Measurements from ENCODE around the gene SERTAD2. TPM values are rescaled to one million over a fixed set of nuclear protein-coding genes. Genes with fewer than 3 reads are reported as not detected.

SERTAD2 gene
- total RNA-seq, 1 experiment from 2014 or later = 19.8 TPM

DNA sequence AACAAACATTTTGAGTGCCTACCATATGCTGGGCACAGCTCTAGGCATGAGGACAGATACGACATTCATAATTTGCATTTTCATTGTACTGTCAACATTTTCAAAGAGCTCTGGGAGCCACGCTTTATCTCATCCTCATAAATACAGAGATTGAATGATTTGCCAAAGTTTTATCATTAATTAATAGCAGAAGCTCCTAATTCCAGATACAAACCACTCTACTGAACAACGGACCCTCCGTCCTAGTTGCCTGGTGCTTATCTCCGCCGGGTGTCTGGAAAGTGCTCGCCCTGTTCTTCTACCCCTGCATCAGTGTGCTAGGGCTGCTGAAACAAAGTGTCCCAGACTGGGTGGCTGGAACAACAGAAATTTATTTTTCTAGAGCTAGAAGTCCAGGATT, 23.8 kb downstream of the SERTAD2 start:
- H3K36me3 ChIP-seq (ENCODE audit: low read depth, low read length) = peaks cover 29% of the 10 kb centered on the region
- H3K9ac ChIP-seq (ENCODE audit: low read length) = no peak overlapping the region
- ChIA-PET POLR2A (ENCODE audit: unreplicated experiment) (no interaction called here), CTCF (no interaction called here)
- H3F3A ChIP-seq (ENCODE audit: low read length, unreplicated experiment) = no peaks in the 10 kb centered on the region
- TF ChIP-seq EZH2phosphoT487 (IDR thresholded peaks at IDR 0.05; ENCODE audit: borderline replicate concordance, low read length) = no peak
- no peak for TF ChIP-seq EZH2 (IDR thresholded peaks at IDR 0.05; ENCODE audit: low read length, unreplicated experiment)
- TF ChIP-seq, protein P1, sequence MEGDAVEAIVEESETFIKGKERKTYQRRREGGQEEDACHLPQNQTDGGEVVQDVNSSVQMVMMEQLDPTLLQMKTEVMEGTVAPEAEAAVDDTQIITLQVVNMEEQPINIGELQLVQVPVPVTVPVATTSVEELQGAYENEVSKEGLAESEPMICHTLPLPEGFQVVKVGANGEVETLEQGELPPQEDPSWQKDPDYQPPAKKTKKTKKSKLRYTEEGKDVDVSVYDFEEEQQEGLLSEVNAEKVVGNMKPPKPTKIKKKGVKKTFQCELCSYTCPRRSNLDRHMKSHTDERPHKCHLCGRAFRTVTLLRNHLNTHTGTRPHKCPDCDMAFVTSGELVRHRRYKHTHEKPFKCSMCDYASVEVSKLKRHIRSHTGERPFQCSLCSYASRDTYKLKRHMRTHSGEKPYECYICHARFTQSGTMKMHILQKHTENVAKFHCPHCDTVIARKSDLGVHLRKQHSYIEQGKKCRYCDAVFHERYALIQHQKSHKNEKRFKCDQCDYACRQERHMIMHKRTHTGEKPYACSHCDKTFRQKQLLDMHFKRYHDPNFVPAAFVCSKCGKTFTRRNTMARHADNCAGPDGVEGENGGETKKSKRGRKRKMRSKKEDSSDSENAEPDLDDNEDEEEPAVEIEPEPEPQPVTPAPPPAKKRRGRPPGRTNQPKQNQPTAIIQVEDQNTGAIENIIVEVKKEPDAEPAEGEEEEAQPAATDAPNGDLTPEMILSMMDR (conservative IDR thresholded peaks at IDR 0.05; ENCODE audit: low read depth, low read length) = no peak
- BruUV-seq (replicated peaks) = no TSS peak
- H3K27me3 ChIP-seq (ENCODE audit: low read length) = no peaks in the 10 kb centered on the region
- H2AFZ ChIP-seq (ENCODE audit: low read length) = no peak overlapping the region
- intact Hi-C loops (cut with micrococcal nuclease) = no loop called here
- H3K27ac ChIP-seq (ENCODE audit: low read length) = no peak overlapping the region
- H3K4me3 ChIP-seq (ENCODE audit: low read length) = no peak overlapping the region
- no peak overlapping the region for H3K4me2 ChIP-seq (ENCODE audit: low read length)
- H3K9me3 ChIP-seq (ENCODE audit: low read length) = no peaks in the 10 kb centered on the region
- no peaks in the 10 kb centered on the region for H3K9me2 ChIP-seq (replicated peaks; ENCODE audit: low read length)
- H3K4me1 ChIP-seq (ENCODE audit: insufficient read depth, low read length) = no peaks in the 10 kb centered on the region
- peaks cover 25% of the 10 kb centered on the region for H3K79me2 ChIP-seq (ENCODE audit: low read length)
- ATAC-seq (no peak), DNase-seq (no peak)
- peaks cover 7% of the 10 kb centered on the region for H4K20me1 ChIP-seq (ENCODE audit: low read length)

DNA sequence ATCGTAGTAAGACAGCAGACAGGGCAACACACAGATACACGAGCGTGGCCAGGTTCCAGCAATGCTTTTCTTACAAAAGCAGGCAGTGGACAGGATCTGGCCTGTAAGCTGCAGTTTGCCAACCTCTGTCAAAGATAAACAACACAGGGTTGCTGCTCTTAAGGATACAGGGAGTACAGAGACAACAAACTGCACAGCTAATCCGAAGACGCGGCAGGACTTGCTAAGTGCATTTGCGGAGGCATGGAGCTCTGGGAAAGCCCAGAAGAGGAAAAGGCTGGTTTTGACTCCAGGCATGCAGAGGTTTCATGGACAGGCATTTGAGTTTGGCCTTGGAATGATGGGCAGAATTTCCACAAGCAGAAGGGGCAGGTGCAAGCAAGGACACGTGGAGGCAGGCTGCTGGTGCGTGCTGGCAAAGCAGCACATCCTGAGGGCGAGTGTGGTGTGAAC, 24.4 kb downstream of the SERTAD2 start:
- Histone ChIP-seq H3K79me2 (ENCODE audit: low read length) (peaks cover 20% of the 10 kb centered on the region), H4K20me1 (ENCODE audit: low read length) (peaks cover 5% of the 10 kb centered on the region), H3K4me3 (ENCODE audit: low read length) (no peak overlapping the region), H3K4me2 (ENCODE audit: low read length) (no peak overlapping the region), H3K27ac (ENCODE audit: low read length) (no peak overlapping the region), H3K36me3 (ENCODE audit: low read depth, low read length) (peaks cover 25% of the 10 kb centered on the region), H3K27me3 (ENCODE audit: low read length) (no peaks in the 10 kb centered on the region), H3K4me1 (ENCODE audit: insufficient read depth, low read length) (no peaks in the 10 kb centered on the region), H3K9ac (ENCODE audit: low read length) (no peak overlapping the region), H3F3A (ENCODE audit: low read length, unreplicated experiment) (no peaks in the 10 kb centered on the region), H2AFZ (ENCODE audit: low read length) (no peak overlapping the region), H3K9me3 (ENCODE audit: low read length) (no peaks in the 10 kb centered on the region), H3K9me2 (replicated peaks; ENCODE audit: low read length) (no peaks in the 10 kb centered on the region)
- ATAC-seq (no peak), DNase-seq (no peak)
- intact Hi-C loops (cut with micrococcal nuclease) = no loop called here
- TF ChIP-seq EZH2 (IDR thresholded peaks at IDR 0.05; ENCODE audit: low read length, unreplicated experiment) (no peak), EZH2phosphoT487 (IDR thresholded peaks at IDR 0.05; ENCODE audit: borderline replicate concordance, low read length) (no peak)
- TF ChIP-seq, protein P1 (conservative IDR thresholded peaks at IDR 0.05; ENCODE audit: low read depth, low read length) = no peak
- POLR2A ChIA-PET (ENCODE audit: unreplicated experiment) = no interaction called here
- BruUV-seq (replicated peaks) = no TSS peak
- CTCF ChIA-PET = no interaction called here

DNA sequence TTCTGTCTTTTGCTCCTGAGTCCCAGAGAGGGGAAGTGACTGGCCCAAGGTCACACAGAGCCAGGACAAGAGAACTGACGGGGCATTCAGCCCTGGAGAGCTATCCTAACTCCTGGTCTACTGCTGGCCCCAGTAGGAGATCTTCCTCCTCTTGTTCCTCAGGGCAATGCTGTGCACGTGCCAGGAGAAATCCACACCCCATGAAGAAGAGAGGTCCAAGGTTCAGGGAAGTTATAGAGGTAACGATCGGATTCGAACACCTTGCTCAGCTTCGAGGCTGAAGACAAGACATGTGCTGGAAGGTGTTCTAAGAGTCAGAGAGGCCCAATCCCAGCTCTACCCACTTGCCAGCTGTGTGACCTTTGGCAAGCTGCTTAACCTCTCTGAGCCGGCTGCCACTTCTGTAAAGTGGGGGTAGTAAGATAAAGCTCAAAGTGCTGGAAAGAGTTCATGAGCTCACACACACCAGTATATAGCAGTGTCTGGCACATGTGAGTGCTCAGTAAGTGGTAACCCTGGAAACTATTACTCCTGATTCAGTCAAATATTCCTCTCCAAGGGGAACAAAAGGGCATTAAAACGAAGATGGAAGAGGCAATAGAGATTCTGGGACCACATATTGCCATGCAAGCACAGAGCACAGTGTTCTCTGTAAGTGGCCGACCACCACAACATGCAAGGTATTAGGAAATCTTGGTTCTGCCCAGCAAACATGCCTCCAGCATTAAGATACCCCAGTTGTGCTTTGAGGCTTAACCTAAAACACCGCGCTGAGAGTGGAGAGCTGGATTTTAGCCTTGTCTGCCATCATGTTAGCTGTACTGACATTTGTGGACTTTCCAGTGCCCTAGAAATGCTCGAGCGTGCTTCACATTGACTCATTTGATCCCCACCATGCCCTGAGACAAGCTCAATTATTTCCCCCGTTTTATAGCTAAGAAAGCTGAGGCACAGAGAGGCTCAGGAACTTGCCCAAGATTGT, 25.6 kb downstream of the SERTAD2 start:
- no peak overlapping the region for H3K4me3 ChIP-seq (ENCODE audit: low read length)
- no peak for DNase-seq
- TSS peak; percentile 3 for BruUV-seq (replicated peaks)
- no peaks in the 10 kb centered on the region for H3K9me2 ChIP-seq (replicated peaks; ENCODE audit: low read length)
- intact Hi-C loops (cut with micrococcal nuclease) = no loop called here
- H3K27ac ChIP-seq (ENCODE audit: low read length) = no peak overlapping the region
- H3K27me3 ChIP-seq (ENCODE audit: low read length) = no peaks in the 10 kb centered on the region
- no peaks in the 10 kb centered on the region for H3K9me3 ChIP-seq (ENCODE audit: low read length)
- no peaks in the 10 kb centered on the region for H3K4me1 ChIP-seq (ENCODE audit: insufficient read depth, low read length)
- H3F3A ChIP-seq (ENCODE audit: low read length, unreplicated experiment) = no peaks in the 10 kb centered on the region
- no peak overlapping the region for H3K9ac ChIP-seq (ENCODE audit: low read length)
- H3K4me2 ChIP-seq (ENCODE audit: low read length) = no peak overlapping the region
- no peak for ATAC-seq
- TF ChIP-seq EZH2 (IDR thresholded peaks at IDR 0.05; ENCODE audit: low read length, unreplicated experiment) = no peak
- no peak for TF ChIP-seq EZH2phosphoT487 (IDR thresholded peaks at IDR 0.05; ENCODE audit: borderline replicate concordance, low read length)
- TF ChIP-seq, protein P1 (conservative IDR thresholded peaks at IDR 0.05; ENCODE audit: low read depth, low read length) = no peak
- CTCF ChIA-PET = no interaction called here
- no peaks in the 10 kb centered on the region; the same call in 1 of the 2 replicates for H4K20me1 ChIP-seq (ENCODE audit: low read length)
- peaks cover 16% of the 10 kb centered on the region; the same call in 1 of the 2 replicates for H3K36me3 ChIP-seq (ENCODE audit: low read depth, low read length)
- H3K79me2 ChIP-seq (ENCODE audit: low read length) = peaks cover 10% of the 10 kb centered on the region
- H2AFZ ChIP-seq (ENCODE audit: low read length) = no peak overlapping the region
- POLR2A ChIA-PET (ENCODE audit: unreplicated experiment) = no interaction called here

Data from PC-3 (cell line).